Urinary bladder (tissue), 4 donors: ENCODE data around the gene SVOPL. TPM values are rescaled to one million over a fixed set of nuclear protein-coding genes. Genes with fewer than 3 reads are reported as not detected.
"Not testable (repeated sequence)": the region's sequence is repeated elsewhere in the genome, so short reads cannot be mapped to it uniquely, and the experiment has no call there.

ENCODE experiments used
- DNase-seq: peaks from one replicate; pipeline ENCODE4 v3.0.0-alpha.2; 2015; ENCODE audit errors: extremely low spot score
- H3K27ac ChIP-seq: one replicate; pipeline ENCODE4 v1.5.1; 2013; ENCODE audit warnings: low read depth, mild to moderate bottlenecking, moderate library complexity
- H3K36me3 ChIP-seq: one replicate; pipeline ENCODE4 v1.6.1; 2013; ENCODE audit warnings: mild to moderate bottlenecking, moderate library complexity; ENCODE audit not compliant: insufficient read depth
- H3K4me1 ChIP-seq: one replicate; pipeline ENCODE4 v1.6.1; 2013; ENCODE audit warnings: mild to moderate bottlenecking, moderate library complexity; ENCODE audit not compliant: insufficient read depth
- H3K4me3 ChIP-seq: one replicate; pipeline ENCODE4 v1.5.1; 2013; ENCODE audit warnings: low read depth, low read length
- WGBS: extraction: QIAGEN DNeasy Blood & Tissue Kit; methylation state at CpG from one replicate; pipeline ENCODE4 v1.1.7; 2013; 5-methylcytosine and 5-hydroxymethylcytosine counted together
- polyA plus RNA-seq: library from polyadenylated mRNA; stranded (reverse); fragments of 200-250 nt; gene quantifications from one replicate; pipeline ENCODE4 v1.2.3, GENCODE V29; 2013
- total RNA-seq: library from RNA; depleted of rRNA; stranded (reverse); fragments of >200 nt; gene quantifications from one replicate; pipeline ENCODE4 v1.2.3, GENCODE V29; 2014
- donor health status: healthy with polysubstance abuse.
- donor health status: healthy.

Gene SVOPL
- total RNA-seq = 2.5 TPM
- polyA plus RNA-seq = 0.08 TPM

- Histone ChIP-seq H3K4me1 (no peaks in the 10 kb centered on the region), H3K36me3 (no peaks in the 10 kb centered on the region), H3K4me3 (no peak within 1 kb of the TSS), H3K27ac (no peak within 1 kb of the TSS)
- 63% methylated on average over 7 of the region's 7 CpGs for WGBS
- DNase-seq = no peak
These were observed at the start of gene SVOPL for GRCh38 chr7:138700857-138701536. TSS of gene SVOPL (minus strand) at chr7:138701362. CDS start at chr7:138679045, 22,317 bp downstream.

DNA sequence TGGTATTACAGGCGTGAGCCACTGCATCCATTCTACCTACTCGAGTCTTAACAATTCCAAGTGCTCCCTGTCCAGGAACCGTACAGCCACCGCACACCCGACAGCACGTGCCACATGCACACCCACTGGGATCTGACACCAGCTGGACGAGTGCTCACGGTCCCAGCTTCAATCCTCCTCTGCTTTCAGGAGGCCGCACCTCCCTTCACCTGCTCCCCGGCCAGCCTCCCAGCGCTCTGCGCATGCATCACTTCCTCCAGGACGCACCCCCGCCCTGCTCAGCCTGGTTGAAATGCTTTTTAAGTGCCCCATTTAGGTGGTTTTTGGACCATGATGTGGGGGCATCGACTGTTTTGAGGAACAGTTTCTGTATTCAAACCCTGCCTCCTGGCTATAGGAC lies 49.3 kb upstream of the SVOPL start:
- no peaks in the 10 kb centered on the region for H3K36me3 ChIP-seq

GRCh38 chr7:138749960-138750359 lies 48.8 kb upstream of the SVOPL start:
- H3K27ac ChIP-seq = no peak overlapping the region
- DNase-seq = no peak
- no peaks in the 10 kb centered on the region for H3K36me3 ChIP-seq
- 66% methylated on average over 3 of the region's 3 CpGs for WGBS
- no peaks in the 10 kb centered on the region for H3K4me1 ChIP-seq
- H3K4me3 ChIP-seq = no peak overlapping the region

More for the DNA sequence above, 49.3 kb upstream of the SVOPL start:
- WGBS = 93% methylated on average over 15 of the region's 15 CpGs
- Histone ChIP-seq H3K4me3 (no peak overlapping the region), H3K4me1 (no peaks in the 10 kb centered on the region), H3K27ac (no peak overlapping the region)
- DNase-seq = no peak

DNA sequence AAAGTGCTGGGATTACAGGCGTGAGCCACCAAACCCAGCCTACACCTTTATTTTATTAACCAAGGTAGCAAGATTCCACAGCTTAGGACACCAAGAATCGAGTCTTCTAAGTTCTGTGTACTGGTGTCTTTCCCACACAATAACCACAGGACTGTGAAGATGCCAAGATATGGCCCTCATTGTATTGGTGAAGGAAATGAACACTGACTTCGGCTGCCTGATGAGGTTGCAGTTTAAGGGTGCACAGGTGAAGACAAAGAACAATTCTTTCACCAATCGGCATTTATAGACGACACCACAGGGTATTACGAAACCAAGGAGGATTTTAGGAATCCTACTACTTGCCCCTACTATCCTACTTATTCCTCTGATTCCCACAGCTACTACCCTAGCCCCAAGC lies 47.5 kb upstream of the SVOPL start:
- H3K27ac ChIP-seq = no peak overlapping the region
- 90% methylated on average over 6 of the region's 6 CpGs for WGBS
- no peak overlapping the region for H3K4me3 ChIP-seq
- no peaks in the 10 kb centered on the region for H3K36me3 ChIP-seq
- DNase-seq = no peak
- H3K4me1 ChIP-seq = no peaks in the 10 kb centered on the region

- Histone ChIP-seq H3K36me3 (no peaks in the 10 kb centered on the region), H3K4me3 (no peak overlapping the region), H3K27ac (no peak overlapping the region), H3K4me1 (no peaks in the 10 kb centered on the region)
- no peak for DNase-seq
- WGBS = 91% methylated on average over 4 of the region's 4 CpGs
These were observed 44.9 kb upstream of the SVOPL start for GRCh38 chr7:138746073-138746472.

- WGBS = 93% methylated on average over 7 of the region's 7 CpGs
- no peak overlapping the region for H3K4me3 ChIP-seq
These were observed 44.0 kb upstream of the SVOPL start for GRCh38 chr7:138745189-138745588.

GRCh38 chr7:138741453-138741735 lies 40.2 kb upstream of the SVOPL start:
- Histone ChIP-seq H3K36me3 (no peaks in the 10 kb centered on the region), H3K4me3 (no peak overlapping the region), H3K27ac (no peak overlapping the region), H3K4me1 (no peaks in the 10 kb centered on the region)
- no peak for DNase-seq
- WGBS = 86% methylated on average over 5 of the region's 5 CpGs

More at GRCh38 chr7:138745189-138745588, 44.0 kb upstream of the SVOPL start:
- no peaks in the 10 kb centered on the region for H3K4me1 ChIP-seq
- no peak for DNase-seq
- H3K36me3 ChIP-seq = no peaks in the 10 kb centered on the region
- H3K27ac ChIP-seq = no peak overlapping the region

DNA sequence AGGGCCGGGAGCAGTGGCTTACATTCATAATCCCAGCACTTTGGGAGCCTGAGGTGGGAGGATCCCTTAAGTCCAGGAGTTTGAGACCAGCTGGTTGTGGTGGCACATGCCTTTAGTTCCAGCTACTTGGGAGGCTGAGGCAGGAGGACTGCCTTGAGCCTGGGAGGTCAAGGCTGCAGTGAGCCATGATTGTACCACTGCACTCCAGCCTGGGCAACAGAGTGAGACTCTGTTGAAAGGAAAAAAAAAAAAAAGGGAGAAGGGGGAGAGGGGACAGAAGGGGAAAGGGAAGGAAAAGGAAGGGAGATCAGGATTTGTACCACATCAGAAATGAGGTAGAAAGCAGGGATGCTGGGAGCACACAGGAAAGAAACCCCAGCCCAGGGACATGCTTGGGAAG lies 38.7 kb upstream of the SVOPL start:
- 78% methylated on average over 1 of the region's 1 CpG for WGBS

GRCh38 chr7:138738551-138739335 lies 37.6 kb upstream of the SVOPL start:
- no peak overlapping the region for H3K4me3 ChIP-seq
- no peaks in the 10 kb centered on the region for H3K4me1 ChIP-seq
- no peaks in the 10 kb centered on the region for H3K36me3 ChIP-seq
- 28% methylated on average over 14 of the region's 14 CpGs for WGBS
- peak; percentile 87 for DNase-seq
- no peak overlapping the region for H3K27ac ChIP-seq

More for the DNA sequence above, 38.7 kb upstream of the SVOPL start:
- DNase-seq = no peak
- no peak overlapping the region for H3K27ac ChIP-seq
- no peaks in the 10 kb centered on the region for H3K36me3 ChIP-seq
- no peaks in the 10 kb centered on the region for H3K4me1 ChIP-seq
- H3K4me3 ChIP-seq = no peak overlapping the region

DNA sequence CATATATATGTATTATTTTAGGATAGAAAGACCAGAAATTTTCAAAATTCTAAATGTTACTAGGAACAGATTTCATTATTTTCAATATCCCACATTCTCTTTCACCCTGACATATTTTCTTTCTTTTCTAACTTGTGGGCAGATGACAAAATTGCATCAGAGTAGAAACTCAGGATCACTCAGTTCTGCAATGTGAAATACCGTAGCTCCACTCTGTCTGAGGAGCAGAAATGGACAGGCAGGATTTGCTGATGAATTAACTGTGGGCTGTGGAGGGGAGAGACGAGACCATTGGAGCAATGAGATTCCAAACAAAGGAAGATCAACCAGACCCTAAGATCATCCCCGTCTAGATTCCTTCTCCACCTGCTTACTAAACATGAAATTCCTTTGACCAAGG lies 37.0 kb upstream of the SVOPL start:
- no peaks in the 10 kb centered on the region for H3K4me1 ChIP-seq
- no peak overlapping the region for H3K27ac ChIP-seq
- no peak overlapping the region for H3K4me3 ChIP-seq
- H3K36me3 ChIP-seq = no peaks in the 10 kb centered on the region
- DNase-seq = no peak
- WGBS = 67% methylated on average over 3 of the region's 3 CpGs

DNA sequence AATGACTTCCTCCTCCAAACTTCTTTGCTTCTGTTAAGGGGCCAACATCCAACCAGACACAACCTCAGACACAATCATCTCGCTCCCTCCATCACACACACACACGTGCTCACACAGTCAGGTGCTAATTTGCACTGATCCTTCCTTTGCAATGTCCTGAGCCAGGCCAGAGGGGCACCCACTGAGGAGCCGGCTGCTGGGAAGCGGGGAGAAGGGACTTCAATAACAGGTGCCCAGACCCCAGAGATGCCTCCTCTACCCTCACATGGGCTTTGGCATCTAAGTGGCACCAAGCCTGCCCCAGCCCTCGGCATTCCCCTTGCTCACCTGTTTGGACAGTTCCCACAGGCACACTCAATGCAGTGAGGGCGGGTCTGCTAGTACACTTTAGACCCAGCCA lies 34.2 kb upstream of the SVOPL start:
- no peaks in the 10 kb centered on the region for H3K4me1 ChIP-seq
- 71% methylated on average over 6 of the region's 6 CpGs for WGBS
- no peaks in the 10 kb centered on the region for H3K36me3 ChIP-seq
- H3K27ac ChIP-seq = no peak overlapping the region
- H3K4me3 ChIP-seq = no peak overlapping the region
- DNase-seq = no peak

GRCh38 chr7:138731733-138732132 lies 30.6 kb upstream of the SVOPL start:
- H3K36me3 ChIP-seq, H3K4me1 ChIP-seq, H3K4me3 ChIP-seq, DNase-seq, H3K27ac ChIP-seq: not testable (repeated sequence)
- WGBS = 94% methylated on average over 5 of the region's 5 CpGs

DNA sequence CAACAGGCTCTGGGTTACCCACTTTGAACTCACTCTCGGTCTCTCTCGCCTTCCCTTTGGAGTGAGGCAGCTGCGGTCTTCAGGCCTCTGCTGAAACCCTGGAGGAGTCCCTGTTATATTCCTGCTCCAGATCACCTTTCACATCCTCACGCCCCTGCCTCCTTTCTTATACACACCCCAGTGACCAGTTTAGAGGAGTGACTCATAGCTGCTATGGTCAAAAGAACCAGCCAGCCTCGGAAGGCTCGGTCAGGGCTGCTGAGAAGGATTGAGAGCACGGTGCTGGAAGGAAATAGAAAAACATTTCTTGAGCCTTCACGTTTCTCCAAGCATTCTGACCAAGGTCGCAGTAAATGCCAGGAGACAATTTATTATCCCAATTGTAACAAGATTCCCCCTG lies 28.3 kb upstream of the SVOPL start:
- 80% methylated on average over 9 of the region's 9 CpGs for WGBS
- no peak overlapping the region for H3K4me3 ChIP-seq
- H3K36me3 ChIP-seq = no peaks in the 10 kb centered on the region
- no peak overlapping the region for H3K27ac ChIP-seq
- no peaks in the 10 kb centered on the region for H3K4me1 ChIP-seq
- DNase-seq = no peak

DNA sequence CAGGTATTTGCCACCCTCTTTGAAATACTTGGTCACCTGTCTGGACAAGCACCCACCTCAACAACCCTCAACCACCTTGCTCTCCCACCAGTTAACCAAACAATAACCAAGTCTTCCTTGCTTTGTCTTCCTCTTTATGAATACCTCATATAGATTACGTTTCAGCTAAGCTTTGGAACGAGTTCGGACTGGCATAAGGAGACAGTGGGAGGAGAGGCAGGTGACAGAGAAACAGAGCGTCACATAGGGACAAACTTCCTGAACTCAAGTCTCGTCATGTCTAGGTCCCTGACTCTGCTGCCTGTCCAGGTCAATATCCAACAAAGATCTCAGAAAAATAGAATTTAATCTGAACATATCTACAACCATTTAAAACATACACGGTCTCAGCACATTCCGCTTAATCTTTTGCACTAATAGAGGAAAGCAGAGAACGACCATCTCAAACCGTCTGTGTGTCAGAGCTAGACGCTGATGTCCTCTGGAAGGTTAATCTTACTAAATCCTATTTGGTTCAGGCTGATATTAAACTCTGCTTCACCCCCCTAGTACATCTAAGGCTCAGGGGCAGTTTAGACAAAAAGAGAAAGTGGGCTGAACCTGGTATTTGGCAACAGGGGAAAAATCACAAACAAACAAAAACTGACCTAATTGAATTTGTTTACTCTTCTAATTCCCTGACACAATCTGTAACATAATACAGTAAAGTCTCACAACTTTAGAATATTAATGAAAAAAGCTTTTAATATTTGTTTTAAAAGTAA lies 26.4 kb upstream of the SVOPL start:
- peak; percentile 77 for DNase-seq
- no peak overlapping the region for H3K27ac ChIP-seq

More for the DNA sequence above, 26.4 kb upstream of the SVOPL start:
- no peak overlapping the region for H3K4me3 ChIP-seq
- H3K4me1 ChIP-seq = no peaks in the 10 kb centered on the region
- H3K36me3 ChIP-seq = no peaks in the 10 kb centered on the region
- WGBS = 44% methylated on average over 10 of the region's 10 CpGs
